ENCODE data around the gene ABCA7.
A peak's percentile ranks its signal among the peaks of the same experiment; 100 is the strongest.

Gene ABCA7

DNA sequence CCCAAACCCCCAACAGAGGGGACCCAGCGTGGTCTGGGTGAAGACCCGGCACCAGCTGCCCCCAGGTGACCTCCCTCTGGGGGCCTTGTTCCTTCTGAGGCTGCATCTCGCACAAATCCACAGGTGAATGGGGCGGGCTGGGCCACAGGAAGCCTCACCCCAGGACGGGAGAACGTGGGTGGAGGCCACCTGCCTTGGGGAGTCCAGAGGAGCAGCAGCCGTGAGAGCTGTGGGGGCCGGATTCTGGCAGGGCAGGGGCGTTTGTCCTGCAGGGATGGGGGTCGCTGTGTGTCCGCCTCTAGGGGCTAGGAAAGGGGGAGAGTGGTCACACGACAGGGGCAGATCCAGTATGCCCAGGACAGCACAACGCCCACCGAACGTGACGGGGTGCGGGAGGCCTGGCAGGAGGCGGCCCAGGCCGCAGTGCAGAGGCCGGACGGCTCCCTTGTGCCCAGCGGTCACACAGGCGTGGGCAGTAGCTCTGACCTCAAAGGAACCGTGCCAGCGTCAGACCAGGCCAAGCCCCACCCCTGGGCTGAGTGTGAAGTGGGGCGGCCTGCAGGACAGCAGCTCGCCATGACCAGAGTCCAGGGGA, 48.6 kb downstream of the ABCA7 start:
- DNase-seq (ENCODE audit: low spot score): no peak

- no peak for DNase-seq (ENCODE audit: low spot score)
These were observed 49.3 kb downstream of the ABCA7 start for GRCh38 chr19:1089126-1089771.

- no peak for DNase-seq (ENCODE audit: low spot score)
These were observed 50.0 kb downstream of the ABCA7 start for GRCh38 chr19:1089891-1090290.

DNA sequence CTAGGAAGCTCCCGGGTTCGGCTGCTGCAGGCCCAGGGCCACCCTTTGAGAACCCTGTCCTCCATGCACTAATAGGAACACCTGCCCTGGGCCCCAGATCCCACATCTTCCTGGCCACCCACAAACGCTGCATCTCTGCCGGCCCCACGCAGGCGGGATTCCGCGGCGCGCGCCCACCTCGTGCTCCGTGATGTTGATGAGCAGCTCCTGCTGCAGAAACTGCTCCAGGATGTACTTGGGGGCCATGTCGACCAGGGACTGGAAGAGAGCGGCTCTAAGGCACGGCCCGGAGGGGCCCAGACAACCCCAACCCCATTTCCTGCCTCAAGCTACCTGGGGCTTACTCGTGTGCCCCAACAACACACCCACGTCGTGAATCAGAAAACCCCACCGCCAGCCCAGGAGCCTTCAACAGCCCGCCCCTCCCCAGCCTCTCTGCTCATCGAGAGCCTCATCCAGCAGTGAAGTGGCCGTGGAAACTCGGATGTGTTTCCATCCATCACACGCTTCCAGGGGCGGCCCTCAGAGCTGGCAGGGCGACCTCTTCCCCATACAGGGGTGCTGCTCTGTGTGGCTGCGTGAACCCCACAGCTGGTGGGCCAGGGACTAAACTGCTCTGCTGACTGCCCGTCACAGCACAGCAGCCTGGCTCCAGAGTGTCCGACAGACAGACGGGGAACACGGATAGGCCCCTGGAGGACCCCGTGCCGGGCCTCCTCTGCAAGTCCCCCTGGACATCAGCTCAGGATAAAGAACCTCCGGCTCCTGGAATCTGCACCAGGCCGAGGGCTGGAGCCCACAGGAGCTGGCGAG, 51.0 kb downstream of the ABCA7 start:
- no peak for DNase-seq (ENCODE audit: low spot score)

- no peak for DNase-seq (ENCODE audit: low spot score)
These were observed 51.8 kb downstream of the ABCA7 start for GRCh38 chr19:1091544-1092175.

GRCh38 chr19:1093330-1093729, 53.4 kb downstream of the ABCA7 start:
- no peak for DNase-seq (ENCODE audit: low spot score)

DNA sequence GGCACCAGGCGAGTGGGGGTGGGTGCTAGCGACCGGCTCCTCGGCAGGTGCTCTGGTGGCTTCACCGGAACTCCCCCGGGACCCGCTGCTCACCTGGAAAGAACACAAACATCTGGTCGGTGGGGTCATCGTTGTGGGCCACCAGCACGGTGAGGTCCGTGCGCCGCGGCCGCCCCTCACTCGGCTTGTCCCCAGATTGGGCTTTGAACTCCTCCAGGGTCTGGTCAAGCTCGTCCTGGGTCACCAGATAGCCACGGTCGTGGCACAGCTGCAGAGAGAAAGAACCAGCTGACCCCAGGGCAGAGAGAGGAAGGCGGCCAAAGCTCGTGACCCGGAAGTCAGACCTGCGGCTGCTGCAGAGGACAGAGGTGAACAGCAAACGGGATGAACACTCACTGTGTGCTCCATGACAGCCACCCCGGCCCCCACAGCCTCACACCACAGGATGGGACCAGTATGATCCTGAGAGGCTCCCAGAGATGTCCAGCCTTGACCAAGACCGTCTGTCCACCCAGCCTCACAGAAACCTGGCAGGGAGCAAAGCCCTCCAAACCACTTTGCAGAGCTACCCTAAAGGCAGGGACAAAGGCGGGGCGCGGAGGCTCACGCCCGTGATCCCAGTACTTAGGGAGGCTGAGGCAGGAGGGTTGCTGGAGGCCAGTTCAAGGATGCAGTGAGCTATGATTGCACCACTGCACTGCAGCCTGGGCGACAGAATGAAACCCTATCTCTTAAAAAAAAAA, 54.1 kb downstream of the ABCA7 start:
- no peak for DNase-seq (ENCODE audit: low spot score)

GRCh38 chr19:1094655-1094977, 54.7 kb downstream of the ABCA7 start:
- no peak for DNase-seq (ENCODE audit: low spot score)

DNA sequence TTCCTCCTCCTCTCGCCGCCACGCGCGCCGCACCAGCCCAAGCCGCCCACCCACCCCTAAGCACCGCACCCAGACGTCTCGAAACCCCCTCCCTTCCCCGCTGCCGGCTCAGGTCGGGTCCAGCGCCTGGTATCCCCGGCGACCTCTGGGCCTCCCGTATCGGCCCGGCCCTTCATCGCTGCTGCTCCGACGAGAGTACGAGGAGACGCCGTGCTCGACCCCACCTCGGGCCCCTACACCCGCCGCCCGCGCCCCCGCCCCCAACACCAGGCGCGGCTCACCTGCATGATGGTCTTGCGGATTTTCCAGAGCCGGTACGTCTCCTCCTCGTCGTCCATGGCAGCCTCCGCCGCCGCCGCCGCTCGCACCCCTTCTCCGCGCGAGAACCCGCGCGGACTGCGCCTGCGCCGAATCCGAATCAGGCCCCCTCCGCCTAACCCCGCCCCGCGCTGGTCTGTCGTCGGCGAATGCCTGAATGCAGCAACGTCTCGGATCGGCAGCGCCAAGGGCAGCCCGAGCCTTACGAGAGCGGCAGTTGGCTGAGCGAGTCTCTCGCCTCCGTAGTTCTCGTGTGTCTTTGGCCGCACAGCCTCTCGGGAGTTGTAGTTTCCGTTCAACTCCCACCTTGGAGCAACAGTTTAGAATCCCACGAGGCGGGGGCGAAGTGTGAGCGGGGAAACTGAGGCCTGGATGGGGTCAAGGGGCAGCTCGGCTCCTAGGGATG, 55.2 kb downstream of the ABCA7 start, which contains the start of gene POLR2E:
TSS of gene POLR2E (minus strand) at position 398 of the 724 bp plus-strand sequence. CDS start at position 338, 60 bp downstream.
- peak; percentile 95 for DNase-seq (ENCODE audit: low spot score)

- no peak for DNase-seq (ENCODE audit: low spot score)
These were observed 57.9 kb downstream of the ABCA7 start for GRCh38 chr19:1097810-1098176.

GRCh38 chr19:1098177-1099051, 58.5 kb downstream of the ABCA7 start:
- DNase-seq (ENCODE audit: low spot score): no peak

GRCh38 chr19:1101337-1101698, 61.4 kb downstream of the ABCA7 start:
- DNase-seq (ENCODE audit: low spot score): no peak

DNA sequence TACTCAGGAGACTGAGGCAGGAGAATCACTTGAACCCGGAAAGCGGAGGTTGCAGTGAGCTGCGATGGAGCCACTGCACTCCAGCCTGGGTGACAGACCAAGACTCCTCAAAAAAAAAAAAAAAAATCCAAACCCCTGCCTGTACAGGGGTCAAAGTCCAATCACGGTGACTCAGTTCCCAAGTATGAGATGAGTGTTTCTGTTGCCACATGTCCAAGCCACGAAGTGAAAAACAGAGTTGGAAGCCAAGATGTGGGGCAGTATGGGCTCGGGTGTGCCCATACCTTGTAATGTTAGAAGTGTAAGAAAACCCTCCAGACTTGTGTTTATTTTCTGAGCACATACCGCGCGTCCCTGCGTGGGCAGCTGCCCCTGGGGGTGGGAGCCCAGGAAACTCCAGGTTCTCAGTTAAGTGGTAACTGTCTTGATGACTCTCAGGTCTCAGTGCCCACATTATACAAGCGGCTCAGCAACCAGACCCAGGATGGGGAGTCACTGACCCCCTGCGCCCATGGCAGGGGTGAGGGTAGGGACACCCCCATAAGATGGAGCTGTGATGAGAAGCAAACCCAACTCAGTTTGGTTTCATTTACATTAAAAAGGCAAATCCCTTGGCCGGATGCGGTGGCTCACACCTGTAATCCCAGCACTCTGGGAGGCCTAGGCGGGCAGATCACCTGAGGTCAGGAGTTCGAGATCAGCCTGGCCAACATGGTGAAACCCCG, 62.7 kb downstream of the ABCA7 start:
- no peak for DNase-seq (ENCODE audit: low spot score)

DNA sequence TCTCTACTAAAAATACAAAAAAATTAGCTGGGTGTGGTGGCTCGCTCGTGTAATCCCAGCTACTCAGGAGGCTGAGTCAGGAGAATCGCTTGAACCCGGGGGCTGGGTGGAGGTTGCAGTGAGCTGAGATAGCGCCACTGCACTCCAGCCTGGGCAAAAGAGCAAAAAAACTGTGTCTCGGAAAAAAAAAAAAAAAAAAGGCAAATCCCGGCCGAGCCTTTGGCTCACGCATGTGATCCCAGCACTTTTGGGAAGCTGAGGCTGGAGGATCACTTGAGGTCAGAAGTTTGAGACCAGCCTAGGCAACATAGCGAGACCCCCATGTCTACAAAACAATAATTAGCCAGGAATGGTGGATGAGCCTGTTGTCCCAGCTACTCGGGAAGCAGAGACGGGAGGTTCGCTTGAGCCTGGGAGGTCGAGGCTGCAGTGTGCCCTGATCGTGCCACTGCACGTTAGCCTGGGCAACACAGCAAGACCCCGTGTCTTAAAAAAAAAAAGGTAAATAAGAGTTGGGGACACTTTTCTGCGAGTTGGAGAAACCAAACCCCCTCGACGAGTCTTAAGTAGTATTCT, 63.3 kb downstream of the ABCA7 start:
- no peak for DNase-seq (ENCODE audit: low spot score)

- DNase-seq (ENCODE audit: low spot score): peak; percentile 98
These were observed 63.9 kb downstream of the ABCA7 start, which contains the start of gene GPX4 for GRCh38 chr19:1103708-1104310. Gene GPX4, plus strand, starts transcription at chr19:1103994. Its CDS starts 50 bp downstream, at chr19:1104044.

GRCh38 chr19:1104311-1105007, 64.6 kb downstream of the ABCA7 start:
- DNase-seq (ENCODE audit: low spot score): peak; percentile 82

- no peak for DNase-seq (ENCODE audit: low spot score)
These were observed 65.3 kb downstream of the ABCA7 start for GRCh38 chr19:1105008-1105872.
